ENCODE measurements around the gene CMIP.

- TF ChIP-seq POLR2A (IDR thresholded peaks at IDR 0.05) (no peak), CTCF (IDR thresholded peaks at IDR 0.05) (peak in 3 of 4 experiments; percentile 24 to 33 (median 32))
These were observed 252.5 kb downstream of the CMIP start for GRCh38 chr16:81696961-81697615.
